IMR-90 (cell line): ENCODE data around the gene FAU.

ENCODE experiments used
- BHLHE40 ChIP-seq: fragments of 150-350 bp; IDR thresholded peaks from 2 replicates; pipeline ENCODE4 v1.6.1; 2016; ENCODE audit warnings: mild to moderate bottlenecking, low read depth, low read length
- CEBPB ChIP-seq: IDR thresholded peaks from 2 replicates; pipeline ENCODE4 v1.6.1; 2012; ENCODE audit warnings: low read depth, low read length, improper control_type of control experiment
- CHD1 ChIP-seq: IDR thresholded peaks from 2 replicates; pipeline ENCODE4 v1.6.1; 2012; ENCODE audit warnings: low read depth, low read length, improper control_type of control experiment
- ELK1 ChIP-seq: fragments of 150-350 bp; IDR thresholded peaks from 2 replicates; pipeline ENCODE4 v1.6.1; 2016; ENCODE audit warnings: low read depth, mild to moderate bottlenecking, low read length, moderate library complexity, borderline replicate concordance
- MXI1 ChIP-seq: IDR thresholded peaks from 2 replicates; pipeline ENCODE4 v1.6.1; 2012; ENCODE audit warnings: low read depth, mild to moderate bottlenecking, low read length, moderate library complexity, borderline replicate concordance
- NFE2L2 ChIP-seq: fragments of 150-350 bp; IDR thresholded peaks from 2 replicates; pipeline ENCODE4 v1.6.1; 2016; ENCODE audit warnings: low read depth, mild to moderate bottlenecking, low read length
- POLR2A ChIP-seq: IDR thresholded peaks from 2 replicates; pipeline ENCODE4 v1.6.1; 2012; ENCODE audit warnings: mild to moderate bottlenecking, low read depth, low read length
- RCOR1 ChIP-seq: IDR thresholded peaks from 2 replicates; pipeline ENCODE4 v1.6.1; 2012; ENCODE audit warnings: mild to moderate bottlenecking, low read length, improper control_type of control experiment; ENCODE audit not compliant: insufficient replicate concordance
- RFX5 ChIP-seq: IDR thresholded peaks from 2 replicates; pipeline ENCODE4 v1.8.0; 2012; ENCODE audit warnings: low read depth, mild to moderate bottlenecking, low read length, moderate library complexity
- SMC3 ChIP-seq: fragments of 150-350 bp; IDR thresholded peaks from 2 replicates; pipeline ENCODE4 v1.6.1; 2016; ENCODE audit warnings: low read depth, mild to moderate bottlenecking, antibody characterized with exemption, low read length, moderate library complexity
- TF ChIP-seq, protein P1 (sequence below): conservative IDR thresholded peaks from 2 replicates; pipeline ENCODE4 v1.5.1; 2012; ENCODE audit warnings: mild to moderate bottlenecking, low read depth, low read length, improper control_type of control experiment

DNA sequence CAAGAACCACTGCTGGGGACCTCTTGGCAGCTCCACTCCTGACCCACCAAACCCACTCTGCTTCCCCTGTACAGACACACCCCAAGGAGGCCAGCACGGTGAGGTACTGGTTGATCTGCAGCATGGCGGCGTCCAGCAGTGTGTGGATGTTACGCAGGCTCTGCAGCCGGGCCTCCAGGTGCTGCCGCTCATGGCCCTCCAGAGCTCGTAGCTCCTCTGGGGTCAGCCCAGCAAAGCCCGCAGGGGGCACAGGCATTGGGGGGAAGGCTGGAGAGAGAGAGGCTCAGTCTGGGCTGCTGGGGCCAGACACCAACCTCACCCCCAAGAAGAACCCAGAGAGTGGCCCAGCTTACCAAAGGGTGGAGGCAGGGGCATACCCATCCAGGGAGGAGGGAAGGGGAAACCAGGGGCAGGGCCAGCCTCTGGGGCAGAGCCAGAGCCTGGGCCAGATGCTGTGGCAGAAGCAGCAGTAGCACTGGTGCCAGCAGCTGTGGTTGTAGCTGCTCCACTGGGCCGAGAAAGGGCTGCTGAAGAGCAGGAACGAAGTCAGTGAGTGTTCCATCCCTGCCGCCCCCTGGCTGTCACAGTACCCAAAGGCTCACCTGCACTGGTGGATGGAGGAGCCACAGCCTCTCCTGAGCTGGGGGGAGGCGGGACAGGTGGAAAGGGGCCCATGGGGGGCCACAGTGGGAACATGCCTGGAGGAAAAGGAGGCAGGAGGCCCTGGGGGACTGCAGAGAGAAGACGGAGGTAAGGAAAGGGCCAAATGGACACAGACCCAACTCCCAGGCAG is 7.9 kb upstream of the FAU start:
- TF ChIP-seq, protein P1, sequence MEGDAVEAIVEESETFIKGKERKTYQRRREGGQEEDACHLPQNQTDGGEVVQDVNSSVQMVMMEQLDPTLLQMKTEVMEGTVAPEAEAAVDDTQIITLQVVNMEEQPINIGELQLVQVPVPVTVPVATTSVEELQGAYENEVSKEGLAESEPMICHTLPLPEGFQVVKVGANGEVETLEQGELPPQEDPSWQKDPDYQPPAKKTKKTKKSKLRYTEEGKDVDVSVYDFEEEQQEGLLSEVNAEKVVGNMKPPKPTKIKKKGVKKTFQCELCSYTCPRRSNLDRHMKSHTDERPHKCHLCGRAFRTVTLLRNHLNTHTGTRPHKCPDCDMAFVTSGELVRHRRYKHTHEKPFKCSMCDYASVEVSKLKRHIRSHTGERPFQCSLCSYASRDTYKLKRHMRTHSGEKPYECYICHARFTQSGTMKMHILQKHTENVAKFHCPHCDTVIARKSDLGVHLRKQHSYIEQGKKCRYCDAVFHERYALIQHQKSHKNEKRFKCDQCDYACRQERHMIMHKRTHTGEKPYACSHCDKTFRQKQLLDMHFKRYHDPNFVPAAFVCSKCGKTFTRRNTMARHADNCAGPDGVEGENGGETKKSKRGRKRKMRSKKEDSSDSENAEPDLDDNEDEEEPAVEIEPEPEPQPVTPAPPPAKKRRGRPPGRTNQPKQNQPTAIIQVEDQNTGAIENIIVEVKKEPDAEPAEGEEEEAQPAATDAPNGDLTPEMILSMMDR = no peak
- TF ChIP-seq CEBPB (no peak), POLR2A (no peak), BHLHE40 (no peak), SMC3 (no peak), RCOR1 (no peak), CHD1 (no peak), NFE2L2 (no peak), ELK1 (no peak), RFX5 (no peak), MXI1 (no peak)
